ENCODE data around the gene PRKG1. TPM values are rescaled to one million over a fixed set of nuclear protein-coding genes. Genes with fewer than 3 reads are reported as not detected.

The PRKG1 gene
- total and polyA plus RNA-seq, 4 donors, result 26.2 to 199 (median 94.1) TPM

- no peak overlapping the region for H3K4me3 ChIP-seq (ENCODE audit: low read length in 2 of 2)
- H3K27me3 ChIP-seq (ENCODE audit: control insufficient read depth in 1 of 2, insufficient read depth in 2 of 2, low read length in 1 of 2), result no peaks in the 10 kb centered on the region
- ATAC-seq (ENCODE audit: low FRiP score), result peak; percentile 64
- H3K27ac ChIP-seq (ENCODE audit: low read depth in 1 of 2, low read length in 2 of 2), result peak overlapping the region; percentile 53 to 95
- intact Hi-C loops (cut with DNase I), result no loop called here
- no peaks in the 10 kb centered on the region for H3K9me3 ChIP-seq (ENCODE audit: control insufficient read depth, low read length)
- WGBS, 2 donors, result 65% methylated on average over 1 of the region's 1 CpG
- no peaks in the 10 kb centered on the region for H3K36me3 ChIP-seq (ENCODE audit: control insufficient read depth in 1 of 2, insufficient read depth in 2 of 2, low read length in 1 of 2)
- H3K4me1 ChIP-seq (ENCODE audit: control insufficient read depth in 1 of 2, insufficient read depth in 2 of 2, low read length in 2 of 2), result peaks cover 4 to 5% of the 10 kb centered on the region in 2 donors
- no peak for DNase-seq
These were observed 936.8 kb downstream of the PRKG1 start for GRCh38 chr10:52011118-52011517.

DNA sequence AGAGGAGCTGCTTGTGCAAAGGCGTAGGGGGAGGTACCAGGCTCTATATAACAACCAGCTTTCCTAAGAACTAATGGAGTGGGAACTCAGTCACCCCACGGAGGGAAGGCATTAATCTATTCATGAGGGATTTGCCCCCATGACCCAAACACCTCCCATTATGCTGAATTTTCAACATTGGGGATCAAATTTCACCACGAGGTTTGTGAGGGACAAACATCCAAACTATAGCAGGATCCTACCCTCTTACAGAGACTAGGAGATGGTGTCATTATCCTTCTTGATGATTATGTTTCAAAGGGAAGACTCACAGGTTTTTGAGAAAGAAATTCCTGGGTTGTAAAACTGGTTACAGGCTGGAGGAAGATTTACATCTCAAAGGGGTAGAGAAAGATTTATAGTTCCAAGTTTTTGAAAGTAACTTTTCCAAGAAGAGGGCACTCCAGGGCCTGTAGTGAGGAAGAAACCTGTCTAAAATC, 944.8 kb downstream of the PRKG1 start:
- Histone ChIP-seq H3K4me3 (ENCODE audit: low read length in 2 of 2) (no peak overlapping the region), H3K4me1 (ENCODE audit: control insufficient read depth in 1 of 2, insufficient read depth in 2 of 2, low read length in 2 of 2) (peaks cover 0 to 9% of the 10 kb centered on the region in 2 donors), H3K36me3 (ENCODE audit: control insufficient read depth in 1 of 2, insufficient read depth in 2 of 2, low read length in 1 of 2) (no peaks in the 10 kb centered on the region), H3K27ac (ENCODE audit: low read depth in 1 of 2, low read length in 2 of 2) (peak overlapping the region; percentile 12 to 36), H3K9me3 (ENCODE audit: control insufficient read depth, low read length) (no peaks in the 10 kb centered on the region), H3K27me3 (ENCODE audit: control insufficient read depth in 1 of 2, insufficient read depth in 2 of 2, low read length in 1 of 2) (no peaks in the 10 kb centered on the region)
- no peak for ATAC-seq (ENCODE audit: low FRiP score)
- intact Hi-C loops (cut with DNase I), result no loop called here
- WGBS, 2 donors, result 56 to 61% methylated on average over 3 of the region's 3 CpGs
- DNase-seq, result no peak

DNA sequence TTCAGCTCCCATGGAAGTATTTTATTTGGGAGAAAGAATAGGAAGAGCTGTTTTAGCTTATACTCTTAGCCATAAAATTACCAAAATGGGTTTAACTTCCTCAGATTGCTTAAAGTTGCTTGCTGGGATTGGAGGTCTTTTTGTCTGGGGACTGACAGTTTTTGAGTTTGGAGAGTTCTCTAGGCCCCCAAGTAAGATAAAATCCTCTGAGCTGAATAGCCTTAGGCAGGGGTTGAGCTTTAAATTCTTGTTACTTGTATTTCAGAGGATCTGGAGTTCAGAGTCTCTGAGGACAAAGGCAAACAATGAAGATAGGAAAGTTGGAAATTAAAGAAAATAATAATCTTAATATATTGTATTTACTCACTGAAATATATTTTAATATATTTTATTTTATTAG, 945.4 kb downstream of the PRKG1 start:
- intact Hi-C loops (cut with DNase I), result no loop called here
- H3K4me3 ChIP-seq (ENCODE audit: low read length in 2 of 2), result no peak overlapping the region
- H3K27ac ChIP-seq (ENCODE audit: low read depth in 1 of 2, low read length in 2 of 2), result no peak overlapping the region
- no peaks in the 10 kb centered on the region for H3K9me3 ChIP-seq (ENCODE audit: control insufficient read depth, low read length)
- no peaks in the 10 kb centered on the region for H3K27me3 ChIP-seq (ENCODE audit: control insufficient read depth in 1 of 2, insufficient read depth in 2 of 2, low read length in 1 of 2)
- DNase-seq (no peak), ATAC-seq (ENCODE audit: low FRiP score) (no peak)
- H3K36me3 ChIP-seq (ENCODE audit: control insufficient read depth in 1 of 2, insufficient read depth in 2 of 2, low read length in 1 of 2), result no peaks in the 10 kb centered on the region
- peaks cover 0 to 9% of the 10 kb centered on the region in 2 donors for H3K4me1 ChIP-seq (ENCODE audit: control insufficient read depth in 1 of 2, insufficient read depth in 2 of 2, low read length in 2 of 2)

DNA sequence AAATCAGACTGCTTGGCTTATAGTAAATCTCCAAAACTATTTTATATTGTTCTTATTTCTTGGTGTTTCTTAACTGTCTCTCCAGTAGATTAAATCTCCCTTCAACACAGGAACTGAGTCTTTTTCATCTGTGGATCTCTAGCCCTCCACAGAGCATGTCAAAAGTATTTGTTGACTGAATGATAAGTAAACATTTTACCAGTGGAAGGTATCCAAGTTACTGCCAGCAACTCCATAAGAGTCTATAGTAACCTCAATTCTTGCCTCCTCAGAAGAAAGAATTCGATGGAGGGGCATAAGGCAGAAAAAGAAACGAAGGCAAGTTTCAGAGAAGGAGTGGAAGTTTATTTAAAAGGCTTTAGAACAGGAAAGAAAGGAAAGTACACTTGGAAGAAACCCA, 945.9 kb downstream of the PRKG1 start:
- H3K4me3 ChIP-seq (ENCODE audit: low read length in 2 of 2), result no peak overlapping the region
- ATAC-seq (ENCODE audit: low FRiP score) (no peak), DNase-seq (no peak)
- H3K36me3 ChIP-seq (ENCODE audit: control insufficient read depth in 1 of 2, insufficient read depth in 2 of 2, low read length in 1 of 2), result no peaks in the 10 kb centered on the region
- peaks cover 0 to 9% of the 10 kb centered on the region in 2 donors for H3K4me1 ChIP-seq (ENCODE audit: control insufficient read depth in 1 of 2, insufficient read depth in 2 of 2, low read length in 2 of 2)
- no peaks in the 10 kb centered on the region for H3K9me3 ChIP-seq (ENCODE audit: control insufficient read depth, low read length)
- 33 to 45% methylated on average over 2 of the region's 2 CpGs for WGBS, 2 donors
- H3K27ac ChIP-seq (ENCODE audit: low read depth in 1 of 2, low read length in 2 of 2), result no peak overlapping the region
- intact Hi-C loops (cut with DNase I), result no loop called here
- no peaks in the 10 kb centered on the region for H3K27me3 ChIP-seq (ENCODE audit: control insufficient read depth in 1 of 2, insufficient read depth in 2 of 2, low read length in 1 of 2)

DNA sequence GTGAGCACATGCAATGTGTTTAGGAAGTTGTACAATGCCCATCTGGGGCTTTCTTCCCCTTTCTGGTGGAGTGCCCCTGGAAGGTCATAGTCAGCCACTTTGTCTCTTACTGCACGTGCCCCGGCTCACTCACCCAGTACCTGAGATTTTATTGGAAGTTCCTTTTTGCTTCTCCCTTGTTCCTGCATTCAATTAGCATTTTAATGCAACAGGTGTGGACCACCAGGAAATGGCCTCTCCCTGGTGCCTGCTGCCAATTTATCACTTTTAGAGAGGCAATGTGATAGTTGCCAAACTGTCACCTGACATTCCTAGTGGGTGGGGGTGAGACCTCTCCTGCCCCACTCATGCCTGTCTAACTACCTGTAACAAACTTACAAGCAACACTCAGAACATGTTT, 946.4 kb downstream of the PRKG1 start:
- Histone ChIP-seq H3K27me3 (ENCODE audit: control insufficient read depth in 1 of 2, insufficient read depth in 2 of 2, low read length in 1 of 2) (no peaks in the 10 kb centered on the region), H3K27ac (ENCODE audit: low read depth in 1 of 2, low read length in 2 of 2) (no peak overlapping the region), H3K36me3 (ENCODE audit: control insufficient read depth in 1 of 2, insufficient read depth in 2 of 2, low read length in 1 of 2) (no peaks in the 10 kb centered on the region), H3K4me3 (ENCODE audit: low read length in 2 of 2) (no peak overlapping the region), H3K4me1 (ENCODE audit: control insufficient read depth in 1 of 2, insufficient read depth in 2 of 2, low read length in 2 of 2) (peaks cover 0 to 9% of the 10 kb centered on the region in 2 donors), H3K9me3 (ENCODE audit: control insufficient read depth, low read length) (no peaks in the 10 kb centered on the region)
- no peak for DNase-seq
- 87 to 98% methylated on average over 2 of the region's 2 CpGs for WGBS, 2 donors
- intact Hi-C loops (cut with DNase I), result no loop called here
- no peak for ATAC-seq (ENCODE audit: low FRiP score)

- Histone ChIP-seq H3K9me3 (ENCODE audit: control insufficient read depth, low read length) (no peaks in the 10 kb centered on the region), H3K4me3 (ENCODE audit: low read length in 2 of 2) (no peak overlapping the region), H3K36me3 (ENCODE audit: control insufficient read depth in 1 of 2, insufficient read depth in 2 of 2, low read length in 1 of 2) (no peaks in the 10 kb centered on the region), H3K27ac (ENCODE audit: low read depth in 1 of 2, low read length in 2 of 2) (no peak overlapping the region), H3K4me1 (ENCODE audit: control insufficient read depth in 1 of 2, insufficient read depth in 2 of 2, low read length in 2 of 2) (peaks cover 7 to 11% of the 10 kb centered on the region in 2 donors), H3K27me3 (ENCODE audit: control insufficient read depth in 1 of 2, insufficient read depth in 2 of 2, low read length in 1 of 2) (no peaks in the 10 kb centered on the region)
- no peak for ATAC-seq (ENCODE audit: low FRiP score)
- intact Hi-C loops (cut with DNase I), result no loop called here
- WGBS, 2 donors, result 71 to 81% methylated on average over 4 of the region's 4 CpGs
- no peak for DNase-seq
These were observed 952.9 kb downstream of the PRKG1 start for GRCh38 chr10:52027055-52027705.

DNA sequence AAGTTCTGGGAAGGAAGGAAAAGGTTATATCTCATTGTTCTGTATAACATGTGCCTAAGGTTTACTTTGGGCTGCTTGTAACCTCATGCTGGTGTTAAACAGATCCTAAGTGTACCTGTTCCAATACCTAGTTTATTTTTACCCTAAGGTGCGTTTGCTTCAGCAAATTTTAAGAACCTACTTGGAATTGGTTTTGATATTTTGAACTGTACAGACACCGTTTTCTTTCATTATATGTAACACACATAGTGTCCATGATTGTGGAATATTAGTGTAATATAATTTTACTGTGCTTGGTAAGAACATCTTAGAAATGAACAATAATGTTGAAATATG, 954.2 kb downstream of the PRKG1 start:
- no peak overlapping the region for H3K27ac ChIP-seq (ENCODE audit: low read depth in 1 of 2, low read length in 2 of 2)
- H3K4me3 ChIP-seq (ENCODE audit: low read length in 2 of 2), result no peak overlapping the region
- WGBS, 2 donors, result 85 to 87% methylated on average over 2 of the region's 2 CpGs
- intact Hi-C loops (cut with DNase I), result no loop called here
- no peaks in the 10 kb centered on the region for H3K27me3 ChIP-seq (ENCODE audit: control insufficient read depth in 1 of 2, insufficient read depth in 2 of 2, low read length in 1 of 2)
- no peaks in the 10 kb centered on the region for H3K36me3 ChIP-seq (ENCODE audit: control insufficient read depth in 1 of 2, insufficient read depth in 2 of 2, low read length in 1 of 2)
- DNase-seq (no peak), ATAC-seq (ENCODE audit: low FRiP score) (no peak)
- peaks cover 7 to 11% of the 10 kb centered on the region in 2 donors for H3K4me1 ChIP-seq (ENCODE audit: control insufficient read depth in 1 of 2, insufficient read depth in 2 of 2, low read length in 2 of 2)
- H3K9me3 ChIP-seq (ENCODE audit: control insufficient read depth, low read length), result no peaks in the 10 kb centered on the region

- peaks cover 7 to 11% of the 10 kb centered on the region in 2 donors for H3K4me1 ChIP-seq (ENCODE audit: control insufficient read depth in 1 of 2, insufficient read depth in 2 of 2, low read length in 2 of 2)
- ATAC-seq (ENCODE audit: low FRiP score) (no peak), DNase-seq (no peak)
- H3K9me3 ChIP-seq (ENCODE audit: control insufficient read depth, low read length), result no peaks in the 10 kb centered on the region
- no peaks in the 10 kb centered on the region for H3K27me3 ChIP-seq (ENCODE audit: control insufficient read depth in 1 of 2, insufficient read depth in 2 of 2, low read length in 1 of 2)
- no peak overlapping the region for H3K27ac ChIP-seq (ENCODE audit: low read depth in 1 of 2, low read length in 2 of 2)
- no peak overlapping the region for H3K4me3 ChIP-seq (ENCODE audit: low read length in 2 of 2)
- WGBS, 2 donors, result 70 to 71% methylated on average over 2 of the region's 2 CpGs
- intact Hi-C loops (cut with DNase I), result no loop called here
- H3K36me3 ChIP-seq (ENCODE audit: control insufficient read depth in 1 of 2, insufficient read depth in 2 of 2, low read length in 1 of 2), result no peaks in the 10 kb centered on the region
These were observed 955.3 kb downstream of the PRKG1 start for GRCh38 chr10:52029628-52030027.

- H3K4me3 ChIP-seq (ENCODE audit: low read length in 2 of 2), result no peak overlapping the region
- H3K36me3 ChIP-seq (ENCODE audit: control insufficient read depth in 1 of 2, insufficient read depth in 2 of 2, low read length in 1 of 2), result no peaks in the 10 kb centered on the region
- no peak for DNase-seq
- H3K27me3 ChIP-seq (ENCODE audit: control insufficient read depth in 1 of 2, insufficient read depth in 2 of 2, low read length in 1 of 2), result no peaks in the 10 kb centered on the region
- no peak for ATAC-seq (ENCODE audit: low FRiP score)
- WGBS, 2 donors, result 71 to 77% methylated on average over 6 of the region's 6 CpGs
- H3K27ac ChIP-seq (ENCODE audit: low read depth in 1 of 2, low read length in 2 of 2), result no peak overlapping the region
- no peaks in the 10 kb centered on the region for H3K9me3 ChIP-seq (ENCODE audit: control insufficient read depth, low read length)
- intact Hi-C loops (cut with DNase I), result no loop called here
- peaks cover 9 to 11% of the 10 kb centered on the region in 2 donors for H3K4me1 ChIP-seq (ENCODE audit: control insufficient read depth in 1 of 2, insufficient read depth in 2 of 2, low read length in 2 of 2)
These were observed 955.9 kb downstream of the PRKG1 start for GRCh38 chr10:52030051-52030790.
